Measurements from ENCODE around the gene IL5RA. TPM values are rescaled to one million over a fixed set of nuclear protein-coding genes. Genes with fewer than 3 reads are reported as not detected.

Gene IL5RA
- total RNA-seq, 1 experiment from 2014 or later, result not detected

DNA sequence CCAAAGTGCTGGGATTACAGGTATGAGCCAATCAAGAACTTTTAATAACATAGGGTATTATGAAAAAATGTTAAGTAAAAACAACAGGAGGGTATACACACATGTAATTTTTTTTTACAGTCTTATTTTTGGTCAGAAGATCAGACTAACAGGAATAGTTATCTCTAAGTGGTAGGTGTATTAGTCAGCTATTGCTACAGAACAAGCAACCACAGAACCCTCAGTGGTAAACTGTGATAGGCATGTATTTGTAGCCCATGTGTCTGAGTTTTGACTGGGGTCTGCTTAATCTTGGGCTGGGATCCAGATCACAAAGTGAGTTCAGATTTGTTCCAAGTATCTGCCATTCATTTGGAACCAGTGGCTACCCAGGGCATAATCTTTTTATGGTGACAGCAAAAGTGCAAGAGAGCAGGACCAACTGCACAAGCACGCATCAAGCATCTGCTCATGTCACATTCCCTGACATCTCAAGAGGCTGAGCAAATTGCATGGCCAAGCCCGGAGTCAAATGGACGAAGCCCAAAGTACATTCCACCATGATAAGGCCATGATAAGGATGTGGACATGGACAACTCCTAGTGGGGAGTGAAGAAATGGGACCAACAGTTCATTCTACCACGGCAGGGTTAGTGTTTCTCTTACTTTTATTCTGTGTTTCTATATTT, 3.0 kb upstream of the IL5RA start (continued):
- TF ChIP-seq, protein P1, sequence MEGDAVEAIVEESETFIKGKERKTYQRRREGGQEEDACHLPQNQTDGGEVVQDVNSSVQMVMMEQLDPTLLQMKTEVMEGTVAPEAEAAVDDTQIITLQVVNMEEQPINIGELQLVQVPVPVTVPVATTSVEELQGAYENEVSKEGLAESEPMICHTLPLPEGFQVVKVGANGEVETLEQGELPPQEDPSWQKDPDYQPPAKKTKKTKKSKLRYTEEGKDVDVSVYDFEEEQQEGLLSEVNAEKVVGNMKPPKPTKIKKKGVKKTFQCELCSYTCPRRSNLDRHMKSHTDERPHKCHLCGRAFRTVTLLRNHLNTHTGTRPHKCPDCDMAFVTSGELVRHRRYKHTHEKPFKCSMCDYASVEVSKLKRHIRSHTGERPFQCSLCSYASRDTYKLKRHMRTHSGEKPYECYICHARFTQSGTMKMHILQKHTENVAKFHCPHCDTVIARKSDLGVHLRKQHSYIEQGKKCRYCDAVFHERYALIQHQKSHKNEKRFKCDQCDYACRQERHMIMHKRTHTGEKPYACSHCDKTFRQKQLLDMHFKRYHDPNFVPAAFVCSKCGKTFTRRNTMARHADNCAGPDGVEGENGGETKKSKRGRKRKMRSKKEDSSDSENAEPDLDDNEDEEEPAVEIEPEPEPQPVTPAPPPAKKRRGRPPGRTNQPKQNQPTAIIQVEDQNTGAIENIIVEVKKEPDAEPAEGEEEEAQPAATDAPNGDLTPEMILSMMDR (IDR thresholded peaks at IDR 0.05 in 2 of 3, conservative IDR thresholded peaks at IDR 0.05 in 1 of 3; ENCODE audit: borderline replicate concordance in 1 of 3, insufficient read depth in 1 of 3, low read depth in 2 of 3, low read length in 2 of 3), result no peak
- no peak for TF ChIP-seq EZH2 (IDR thresholded peaks at IDR 0.05)
- no peak for TF ChIP-seq POLR2A (IDR thresholded peaks at IDR 0.05; ENCODE audit: borderline replicate concordance, extremely low read depth, insufficient read depth, insufficient read length)
- no peak for TF ChIP-seq CBX3 (IDR thresholded peaks at IDR 0.05; ENCODE audit: low read depth)
- no peak for TF ChIP-seq YY1 (IDR thresholded peaks at IDR 0.05; ENCODE audit: extremely low read depth, insufficient replicate concordance, low read depth, low read length)

DNA sequence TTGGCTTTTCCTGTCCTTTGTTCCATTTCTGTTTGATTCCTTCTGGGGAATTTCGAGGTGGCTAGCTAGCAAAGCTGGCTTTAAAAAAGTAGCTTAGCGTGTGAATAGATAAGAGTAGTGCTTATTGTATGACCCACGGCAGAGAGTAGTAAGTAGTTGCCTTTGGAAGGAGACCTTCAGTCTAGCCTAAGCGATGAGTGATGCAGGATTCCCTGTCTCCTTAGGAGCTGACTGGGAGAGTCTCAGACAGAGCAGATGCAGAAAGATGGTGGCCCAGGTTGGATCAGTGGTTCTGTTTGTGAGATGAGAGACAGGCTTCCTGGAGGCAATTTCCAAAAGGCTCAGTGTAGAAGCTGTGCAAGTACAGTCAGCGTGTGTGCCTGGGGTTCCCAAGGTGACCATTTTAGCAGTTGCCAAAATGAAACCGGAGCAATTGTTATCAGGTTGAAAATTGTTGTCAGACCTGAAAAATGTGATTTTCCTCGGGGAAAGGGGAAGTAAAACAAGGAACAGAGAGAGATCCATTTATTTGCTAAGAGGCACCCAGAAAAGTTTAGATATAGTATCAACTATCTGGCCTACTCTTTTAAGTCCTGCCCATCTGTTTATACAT, 681 bp upstream of the IL5RA start:
- ChIA-PET POLR2A (no interaction called here), RAD21 (ENCODE audit: low non-redundant PET in 1 of 2, low total read pairs in 2 of 2, uncharacterized antibody in 2 of 2, unreplicated experiment in 2 of 2) (no interaction called here), CTCF (no interaction called here)
- DNase-seq (ENCODE audit: low read depth, low spot score) (no peak), ATAC-seq (no peak)
- intact Hi-C loops (cut with micrococcal nuclease), result no loop called here
- BruUV-seq (replicated peaks), result no TSS peak
- H2AFZ ChIP-seq (ENCODE audit: low read depth, low read length, poor library complexity, severe bottlenecking), result no peak overlapping the region
- H3K27ac ChIP-seq (ENCODE audit: low read depth, low read length), result no peak overlapping the region
- H3K4me3 ChIP-seq (replicated peaks in 1 of 2; ENCODE audit: low read depth in 1 of 2, low read length in 2 of 2), result no peak overlapping the region
- H3K27me3 ChIP-seq (ENCODE audit: insufficient read depth, low read length), result peaks cover 34% of the 10 kb centered on the region; the same call in 1 of the 2 replicates
- TF ChIP-seq, protein P2, sequence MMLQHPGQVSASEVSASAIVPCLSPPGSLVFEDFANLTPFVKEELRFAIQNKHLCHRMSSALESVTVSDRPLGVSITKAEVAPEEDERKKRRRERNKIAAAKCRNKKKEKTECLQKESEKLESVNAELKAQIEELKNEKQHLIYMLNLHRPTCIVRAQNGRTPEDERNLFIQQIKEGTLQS (IDR thresholded peaks at IDR 0.05), result no peak
- TF ChIP-seq SIN3A (IDR thresholded peaks at IDR 0.05; ENCODE audit: low read depth) (no peak), POLR2A (IDR thresholded peaks at IDR 0.05; ENCODE audit: borderline replicate concordance, extremely low read depth, insufficient read depth, insufficient read length) (no peak), CEBPB (IDR thresholded peaks at IDR 0.05; ENCODE audit: low read depth) (no peak), SRF (IDR thresholded peaks at IDR 0.05; ENCODE audit: low read depth) (no peak), ZFX (IDR thresholded peaks at IDR 0.05) (no peak), EZH2 (IDR thresholded peaks at IDR 0.05) (no peak), FOSL1 (IDR thresholded peaks at IDR 0.05; ENCODE audit: low read depth) (no peak), ZNF274 (IDR thresholded peaks at IDR 0.05; ENCODE audit: low read depth, low read length) (no peak)
- TF ChIP-seq, protein P3, sequence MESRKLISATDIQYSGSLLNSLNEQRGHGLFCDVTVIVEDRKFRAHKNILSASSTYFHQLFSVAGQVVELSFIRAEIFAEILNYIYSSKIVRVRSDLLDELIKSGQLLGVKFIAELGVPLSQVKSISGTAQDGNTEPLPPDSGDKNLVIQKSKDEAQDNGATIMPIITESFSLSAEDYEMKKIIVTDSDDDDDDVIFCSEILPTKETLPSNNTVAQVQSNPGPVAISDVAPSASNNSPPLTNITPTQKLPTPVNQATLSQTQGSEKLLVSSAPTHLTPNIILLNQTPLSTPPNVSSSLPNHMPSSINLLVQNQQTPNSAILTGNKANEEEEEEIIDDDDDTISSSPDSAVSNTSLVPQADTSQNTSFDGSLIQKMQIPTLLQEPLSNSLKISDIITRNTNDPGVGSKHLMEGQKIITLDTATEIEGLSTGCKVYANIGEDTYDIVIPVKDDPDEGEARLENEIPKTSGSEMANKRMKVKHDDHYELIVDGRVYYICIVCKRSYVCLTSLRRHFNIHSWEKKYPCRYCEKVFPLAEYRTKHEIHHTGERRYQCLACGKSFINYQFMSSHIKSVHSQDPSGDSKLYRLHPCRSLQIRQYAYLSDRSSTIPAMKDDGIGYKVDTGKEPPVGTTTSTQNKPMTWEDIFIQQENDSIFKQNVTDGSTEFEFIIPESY (IDR thresholded peaks at IDR 0.05; ENCODE audit: extremely low read depth, insufficient replicate concordance, low read length), result no peak
- TF ChIP-seq, protein P4, sequence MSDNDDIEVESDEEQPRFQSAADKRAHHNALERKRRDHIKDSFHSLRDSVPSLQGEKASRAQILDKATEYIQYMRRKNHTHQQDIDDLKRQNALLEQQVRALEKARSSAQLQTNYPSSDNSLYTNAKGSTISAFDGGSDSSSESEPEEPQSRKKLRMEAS (IDR thresholded peaks at IDR 0.05), result no peak
- no peaks in the 10 kb centered on the region for H3K79me2 ChIP-seq (ENCODE audit: insufficient read depth, low read length)
- H4K20me1 ChIP-seq (ENCODE audit: insufficient read depth), result no peaks in the 10 kb centered on the region
- no peaks in the 10 kb centered on the region for H3K36me3 ChIP-seq (ENCODE audit: control insufficient read depth in 1 of 2, insufficient read depth in 2 of 2, low read length in 2 of 2)
- H3K9ac ChIP-seq (ENCODE audit: low read length), result no peak overlapping the region
- H3K9me3 ChIP-seq (ENCODE audit: control insufficient read depth in 1 of 2, insufficient read depth in 1 of 2, low read depth in 1 of 2, low read length in 2 of 2), result no peaks in the 10 kb centered on the region
- H3K9me2 ChIP-seq (ENCODE audit: insufficient read depth), result no peaks in the 10 kb centered on the region
- H3K4me1 ChIP-seq (ENCODE audit: control insufficient read depth in 1 of 2, insufficient read depth in 2 of 2, low read length in 2 of 2), result no peaks in the 10 kb centered on the region
- H3K4me2 ChIP-seq (ENCODE audit: low read length), result no peak overlapping the region
